ENCODE data around the gene HBA1.

DNA sequence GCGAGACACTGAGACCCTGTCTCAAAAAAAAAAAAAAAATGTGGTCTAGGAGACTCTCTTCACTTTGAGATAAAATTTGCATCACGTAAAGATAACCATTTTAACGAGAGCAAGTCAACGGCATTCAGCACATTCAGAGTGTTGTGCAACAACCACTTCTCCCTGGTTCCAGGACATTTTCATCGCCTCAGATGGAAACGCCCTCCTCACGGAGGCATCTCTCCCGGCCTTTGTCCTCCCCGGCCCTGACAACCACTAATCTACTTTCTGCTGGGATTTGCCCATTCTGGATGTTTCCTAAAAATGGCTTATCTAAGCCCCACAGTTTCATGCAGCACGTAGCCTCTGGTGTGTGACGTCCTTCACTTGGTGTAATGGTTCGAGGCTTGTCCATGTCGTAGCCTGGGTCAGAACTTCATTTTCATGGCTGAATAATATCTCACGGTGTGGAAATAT is 31.7 kb upstream of the HBA1 start:
- TF ChIP-seq CTCF (IDR thresholded peaks at IDR 0.05) (no peak), POLR2A (IDR thresholded peaks at IDR 0.05) (no peak)

Data from testis (tissue), 2 donors.